Measurements from ENCODE around the gene CNFN. TPM values are rescaled to one million over a fixed set of nuclear protein-coding genes. Genes with fewer than 3 reads are reported as not detected.
A peak's percentile ranks its signal among the peaks of the same experiment; 100 is the strongest.

Gene CNFN, protein sequence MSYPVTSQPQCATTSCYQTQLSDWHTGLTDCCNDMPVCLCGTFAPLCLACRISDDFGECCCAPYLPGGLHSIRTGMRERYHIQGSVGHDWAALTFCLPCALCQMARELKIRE
- 1,000 to 10,000 TPM in 2 of 4 donors, 100 to 1,000 TPM in 2; 530 to 1,759 (median 921) TPM for total RNA-seq

- no peak for DNase-seq
- peaks cover 0 to 67% (median 0%) of the 10 kb centered on the region in 4 donors for H3K27me3 ChIP-seq
- H3K4me3 ChIP-seq, result peak within 1 kb of the TSS; percentile 13 to 51 (median 34)
- H3K9me3 ChIP-seq, result no peaks in the 10 kb centered on the region
- H3K4me1 ChIP-seq, result peaks cover 4 to 18% (median 9%) of the 10 kb centered on the region in 3 donors
- no peak for TF ChIP-seq POLR2A (IDR thresholded peaks at IDR 0.05)
- TF ChIP-seq, protein P1, sequence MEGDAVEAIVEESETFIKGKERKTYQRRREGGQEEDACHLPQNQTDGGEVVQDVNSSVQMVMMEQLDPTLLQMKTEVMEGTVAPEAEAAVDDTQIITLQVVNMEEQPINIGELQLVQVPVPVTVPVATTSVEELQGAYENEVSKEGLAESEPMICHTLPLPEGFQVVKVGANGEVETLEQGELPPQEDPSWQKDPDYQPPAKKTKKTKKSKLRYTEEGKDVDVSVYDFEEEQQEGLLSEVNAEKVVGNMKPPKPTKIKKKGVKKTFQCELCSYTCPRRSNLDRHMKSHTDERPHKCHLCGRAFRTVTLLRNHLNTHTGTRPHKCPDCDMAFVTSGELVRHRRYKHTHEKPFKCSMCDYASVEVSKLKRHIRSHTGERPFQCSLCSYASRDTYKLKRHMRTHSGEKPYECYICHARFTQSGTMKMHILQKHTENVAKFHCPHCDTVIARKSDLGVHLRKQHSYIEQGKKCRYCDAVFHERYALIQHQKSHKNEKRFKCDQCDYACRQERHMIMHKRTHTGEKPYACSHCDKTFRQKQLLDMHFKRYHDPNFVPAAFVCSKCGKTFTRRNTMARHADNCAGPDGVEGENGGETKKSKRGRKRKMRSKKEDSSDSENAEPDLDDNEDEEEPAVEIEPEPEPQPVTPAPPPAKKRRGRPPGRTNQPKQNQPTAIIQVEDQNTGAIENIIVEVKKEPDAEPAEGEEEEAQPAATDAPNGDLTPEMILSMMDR (IDR thresholded peaks at IDR 0.05), result no peak
- WGBS, 2 donors, result 48 to 49% methylated on average over 10 to 12 of the region's 12 CpGs
- peak within 1 kb of the TSS in 3 of 4 donors; percentile 45 to 61 (median 61) for H3K27ac ChIP-seq
- H3K36me3 ChIP-seq, result no peaks in the 10 kb centered on the region
- intact Hi-C loops (cut with DNase I), result no loop called here
Measured at GRCh38 chr19:42389899-42390298, at the start of gene CNFN. Gene CNFN (minus strand): TSS chr19:42390297. CDS start chr19:42389037, 1,260 bp downstream.

DNA sequence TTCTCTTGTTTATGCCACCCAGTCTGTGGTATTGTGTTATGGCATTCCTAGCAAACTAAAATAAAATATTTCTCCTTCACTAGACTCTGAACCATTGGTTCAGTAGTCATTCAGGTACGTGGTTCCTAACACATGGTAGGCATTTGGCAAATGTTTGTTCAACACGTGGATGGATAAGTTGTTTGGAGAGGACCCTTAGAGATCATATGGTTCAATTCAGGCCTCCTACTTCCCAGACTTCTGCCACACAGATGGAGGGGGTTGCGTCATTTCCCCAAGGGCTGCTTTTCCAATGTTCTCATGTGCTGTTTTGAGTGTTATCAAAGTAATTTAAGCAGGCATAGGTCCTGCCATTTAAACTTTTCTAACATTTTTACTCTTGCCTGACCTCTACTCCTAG, 45.9 kb upstream of the CNFN start:
- 65 to 74% methylated on average over 3 of the region's 3 CpGs for WGBS, 2 donors
- Histone ChIP-seq H3K4me3 (no peak overlapping the region), H3K36me3 (no peaks in the 10 kb centered on the region), H3K4me1 (peaks cover 0 to 42% (median 18%) of the 10 kb centered on the region in 3 donors), H3K9me3 (no peaks in the 10 kb centered on the region), H3K27ac (no peak overlapping the region), H3K27me3 (no peaks in the 10 kb centered on the region)
- TF ChIP-seq, protein P1 (IDR thresholded peaks at IDR 0.05), result no peak
- no peak for TF ChIP-seq POLR2A (IDR thresholded peaks at IDR 0.05)
- no peak for DNase-seq
- intact Hi-C loops (cut with DNase I), result no loop called here

- 88 to 93% methylated on average over 6 of the region's 6 CpGs for WGBS, 2 donors
- Histone ChIP-seq H3K9me3 (no peaks in the 10 kb centered on the region), H3K4me1 (peaks cover 0 to 35% (median 11%) of the 10 kb centered on the region in 3 donors), H3K4me3 (no peak overlapping the region), H3K27ac (no peak overlapping the region), H3K27me3 (no peaks in the 10 kb centered on the region), H3K36me3 (peaks cover 0 to 2% (median 0%) of the 10 kb centered on the region in 3 donors)
- TF ChIP-seq, protein P1 (IDR thresholded peaks at IDR 0.05), result no peak
- TF ChIP-seq POLR2A (IDR thresholded peaks at IDR 0.05), result no peak
- intact Hi-C loops (cut with DNase I), result no loop called here
- no peak for DNase-seq
Measured at GRCh38 chr19:42435316-42435715, 45.2 kb upstream of the CNFN start.

DNA sequence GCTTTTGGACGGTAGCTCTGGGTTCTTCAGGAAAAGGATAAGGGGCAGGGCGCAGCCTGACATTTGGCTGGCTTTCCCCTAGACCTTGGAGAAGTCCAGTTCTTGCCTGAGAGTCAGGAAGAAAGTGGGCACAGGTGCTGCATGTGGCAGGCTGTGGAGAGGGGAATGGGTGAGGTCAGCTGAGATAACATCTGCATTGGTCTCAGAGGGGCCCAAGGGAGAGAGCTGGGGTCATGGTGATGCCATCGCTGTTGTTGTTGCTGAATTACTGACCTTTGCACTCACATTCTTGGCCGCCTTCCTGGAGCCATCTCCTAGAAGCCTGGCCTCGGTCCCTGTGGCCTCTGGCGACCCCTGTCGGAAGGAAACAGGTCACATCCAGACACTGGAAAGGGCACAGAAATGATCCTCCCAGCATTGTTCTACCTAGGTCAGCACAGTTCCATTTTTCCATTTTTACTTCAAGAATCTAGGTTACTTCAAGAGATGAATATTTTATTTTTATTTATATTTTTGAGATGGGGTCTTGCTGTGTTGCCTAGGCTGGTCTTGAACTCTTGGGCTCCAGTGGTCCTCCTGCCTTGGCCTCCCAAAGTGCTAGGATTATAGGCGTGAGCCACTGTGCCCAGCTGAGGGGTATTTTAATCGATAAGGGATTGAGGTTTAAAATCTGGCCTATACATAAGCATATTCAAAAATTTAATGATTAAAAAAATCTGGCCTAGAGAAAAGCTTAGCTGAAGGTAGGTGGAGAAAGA, 43.6 kb upstream of the CNFN start:
- Histone ChIP-seq H3K4me1 (peaks cover 0 to 19% (median 5%) of the 10 kb centered on the region in 3 donors), H3K9me3 (no peaks in the 10 kb centered on the region), H3K27ac (peak overlapping the region in 3 of 4 donors; percentile 34 to 60 (median 45)), H3K4me3 (no peak overlapping the region), H3K27me3 (no peaks in the 10 kb centered on the region), H3K36me3 (peaks cover 0 to 4% (median 0%) of the 10 kb centered on the region in 3 donors)
- intact Hi-C loops (cut with DNase I), result no loop called here
- TF ChIP-seq, protein P1 (IDR thresholded peaks at IDR 0.05), result peak in 5 of 6 experiments; percentile 58 to 75 (median 63)
- TF ChIP-seq POLR2A (IDR thresholded peaks at IDR 0.05), result no peak
- DNase-seq, result no peak
- WGBS, 2 donors, result 39% methylated on average over 9 of the region's 9 CpGs

GRCh38 chr19:42431486-42431885, 41.4 kb upstream of the CNFN start:
- peaks cover 0 to 4% (median 0%) of the 10 kb centered on the region in 3 donors for H3K36me3 ChIP-seq
- no peaks in the 10 kb centered on the region for H3K9me3 ChIP-seq
- no peaks in the 10 kb centered on the region for H3K27me3 ChIP-seq
- TF ChIP-seq, protein P1 (IDR thresholded peaks at IDR 0.05), result no peak
- no peak for TF ChIP-seq POLR2A (IDR thresholded peaks at IDR 0.05)
- H3K4me3 ChIP-seq, result no peak overlapping the region
- H3K27ac ChIP-seq, result no peak overlapping the region
- no peak for DNase-seq
- intact Hi-C loops (cut with DNase I), result no loop called here
- 85 to 93% methylated on average over 1 of the region's 1 CpG for WGBS, 2 donors
- H3K4me1 ChIP-seq, result peaks cover 0 to 16% (median 3%) of the 10 kb centered on the region in 3 donors
